Measurements from ENCODE around the gene PREP.

The PREP gene

GRCh38 chr6:105278813-105279212 lies 124.1 kb downstream of the PREP start:
- Mint-ChIP-seq H3K4me1 (ENCODE audit: low read depth in 2 of 2) (peaks cover under 1% of the 10 kb centered on the region in 2 donors), H3K36me3 (ENCODE audit: insufficient read depth) (peaks cover 33% of the 10 kb centered on the region), H3K27me3 (no peaks in the 10 kb centered on the region), H3K9me3 (no peaks in the 10 kb centered on the region), H3K4me3 (no peak overlapping the region), H3K27ac (no peak overlapping the region)
- DNase-seq (no peak), ATAC-seq (replicated peaks) (no peak)

- Mint-ChIP-seq H3K27me3 (no peaks in the 10 kb centered on the region), H3K4me3 (no peak overlapping the region), H3K27ac (no peak overlapping the region), H3K4me1 (ENCODE audit: low read depth in 2 of 2) (peaks cover 4 to 6% of the 10 kb centered on the region in 2 donors), H3K9me3 (no peaks in the 10 kb centered on the region), H3K36me3 (ENCODE audit: insufficient read depth) (peaks cover 29% of the 10 kb centered on the region)
- no peak for ATAC-seq (replicated peaks)
- no peak for DNase-seq
Measured at GRCh38 chr6:105278035-105278434, 124.8 kb downstream of the PREP start.

- Mint-ChIP-seq H3K36me3 (ENCODE audit: insufficient read depth) (peaks cover 29% of the 10 kb centered on the region), H3K9me3 (no peaks in the 10 kb centered on the region), H3K27me3 (no peaks in the 10 kb centered on the region), H3K27ac (no peak overlapping the region), H3K4me1 (ENCODE audit: low read depth in 2 of 2) (peaks cover 4 to 6% of the 10 kb centered on the region in 2 donors), H3K4me3 (no peak overlapping the region)
- DNase-seq, result no peak
- ATAC-seq (replicated peaks), result no peak
Measured at GRCh38 chr6:105276374-105276773, 126.5 kb downstream of the PREP start.

GRCh38 chr6:105275542-105275941 lies 127.3 kb downstream of the PREP start:
- Mint-ChIP-seq H3K4me1 (ENCODE audit: low read depth in 2 of 2) (peaks cover 4 to 6% of the 10 kb centered on the region in 2 donors), H3K4me3 (no peak overlapping the region)
- no peak for ATAC-seq (replicated peaks)

GRCh38 chr6:105274678-105275077 lies 128.2 kb downstream of the PREP start:
- ATAC-seq (replicated peaks), result no peak

More at GRCh38 chr6:105275542-105275941, 127.3 kb downstream of the PREP start:
- H3K27me3 Mint-ChIP-seq, result no peaks in the 10 kb centered on the region
- no peak for DNase-seq
- no peaks in the 10 kb centered on the region for H3K9me3 Mint-ChIP-seq
- no peak overlapping the region for H3K27ac Mint-ChIP-seq
- peaks cover 23% of the 10 kb centered on the region for H3K36me3 Mint-ChIP-seq (ENCODE audit: insufficient read depth)

GRCh38 chr6:105273589-105273988 lies 129.3 kb downstream of the PREP start:
- H3K4me1 Mint-ChIP-seq (ENCODE audit: low read depth in 2 of 2), result peaks cover 4 to 6% of the 10 kb centered on the region in 2 donors
- H3K27ac Mint-ChIP-seq, result no peak overlapping the region
- H3K9me3 Mint-ChIP-seq, result no peaks in the 10 kb centered on the region
- H3K4me3 Mint-ChIP-seq, result no peak overlapping the region
- ATAC-seq (replicated peaks) (no peak), DNase-seq (no peak)
- H3K36me3 Mint-ChIP-seq (ENCODE audit: insufficient read depth), result peaks cover 17% of the 10 kb centered on the region
- no peaks in the 10 kb centered on the region for H3K27me3 Mint-ChIP-seq

More at GRCh38 chr6:105274678-105275077, 128.2 kb downstream of the PREP start:
- Mint-ChIP-seq H3K9me3 (no peaks in the 10 kb centered on the region), H3K27ac (no peak overlapping the region), H3K4me1 (ENCODE audit: low read depth in 2 of 2) (peaks cover 4 to 6% of the 10 kb centered on the region in 2 donors), H3K27me3 (no peaks in the 10 kb centered on the region), H3K36me3 (ENCODE audit: insufficient read depth) (peaks cover 20% of the 10 kb centered on the region), H3K4me3 (no peak overlapping the region)
- DNase-seq, result no peak

GRCh38 chr6:105272786-105273185 lies 130.1 kb downstream of the PREP start:
- H3K36me3 Mint-ChIP-seq (ENCODE audit: insufficient read depth), result peaks cover 10% of the 10 kb centered on the region
- peaks cover 4 to 6% of the 10 kb centered on the region in 2 donors for H3K4me1 Mint-ChIP-seq (ENCODE audit: low read depth in 2 of 2)
- H3K9me3 Mint-ChIP-seq, result no peaks in the 10 kb centered on the region
- ATAC-seq (replicated peaks), result no peak
- H3K27ac Mint-ChIP-seq, result no peak overlapping the region
- no peaks in the 10 kb centered on the region for H3K27me3 Mint-ChIP-seq
- DNase-seq, result no peak
- H3K4me3 Mint-ChIP-seq, result no peak overlapping the region

GRCh38 chr6:105270511-105270910 lies 132.4 kb downstream of the PREP start:
- H3K9me3 Mint-ChIP-seq, result no peaks in the 10 kb centered on the region
- no peak overlapping the region for H3K27ac Mint-ChIP-seq
- ATAC-seq (replicated peaks), result no peak
- peaks cover 4 to 6% of the 10 kb centered on the region in 2 donors for H3K4me1 Mint-ChIP-seq (ENCODE audit: low read depth in 2 of 2)
- no peak for DNase-seq
- H3K4me3 Mint-ChIP-seq, result no peak overlapping the region
- no peaks in the 10 kb centered on the region for H3K36me3 Mint-ChIP-seq (ENCODE audit: insufficient read depth)
- no peaks in the 10 kb centered on the region for H3K27me3 Mint-ChIP-seq

GRCh38 chr6:105269390-105269789 lies 133.5 kb downstream of the PREP start:
- H3K4me1 Mint-ChIP-seq (ENCODE audit: low read depth in 2 of 2), result peaks cover 4 to 6% of the 10 kb centered on the region in 2 donors
- H3K4me3 Mint-ChIP-seq, result no peak overlapping the region
- no peak overlapping the region for H3K27ac Mint-ChIP-seq
- peaks cover 0 to under 1% of the 10 kb centered on the region in 2 donors for H3K27me3 Mint-ChIP-seq
- DNase-seq (no peak), ATAC-seq (replicated peaks) (no peak)
- H3K9me3 Mint-ChIP-seq, result no peaks in the 10 kb centered on the region
- H3K36me3 Mint-ChIP-seq (ENCODE audit: insufficient read depth), result no peaks in the 10 kb centered on the region

- Mint-ChIP-seq H3K4me3 (no peak overlapping the region), H3K4me1 (ENCODE audit: low read depth in 2 of 2) (no peaks in the 10 kb centered on the region), H3K9me3 (no peaks in the 10 kb centered on the region), H3K27ac (no peak overlapping the region), H3K36me3 (ENCODE audit: insufficient read depth) (no peaks in the 10 kb centered on the region), H3K27me3 (peaks cover 31 to 34% of the 10 kb centered on the region in 2 donors)
- DNase-seq (no peak), ATAC-seq (replicated peaks) (no peak)
Measured at GRCh38 chr6:105263685-105264610, 138.9 kb downstream of the PREP start.

GRCh38 chr6:105259913-105260889 lies 142.7 kb downstream of the PREP start:
- DNase-seq (no peak), ATAC-seq (replicated peaks) (no peak)
- Mint-ChIP-seq H3K9me3 (no peaks in the 10 kb centered on the region), H3K27ac (no peak overlapping the region), H3K4me3 (no peak overlapping the region), H3K27me3 (peaks cover 34 to 38% of the 10 kb centered on the region in 2 donors), H3K36me3 (ENCODE audit: insufficient read depth) (no peaks in the 10 kb centered on the region), H3K4me1 (ENCODE audit: low read depth in 2 of 2) (no peaks in the 10 kb centered on the region)

- Mint-ChIP-seq H3K27me3 (peaks cover 31% of the 10 kb centered on the region in 2 donors), H3K27ac (no peak overlapping the region), H3K36me3 (ENCODE audit: insufficient read depth) (no peaks in the 10 kb centered on the region), H3K4me3 (no peak overlapping the region), H3K4me1 (ENCODE audit: low read depth in 2 of 2) (no peaks in the 10 kb centered on the region), H3K9me3 (no peaks in the 10 kb centered on the region)
- DNase-seq (no peak), ATAC-seq (replicated peaks) (no peak)
Measured at GRCh38 chr6:105258816-105259215, 144.1 kb downstream of the PREP start.

- ATAC-seq (replicated peaks) (no peak), DNase-seq (no peak)
- Mint-ChIP-seq H3K27ac (no peak overlapping the region), H3K4me3 (no peak overlapping the region), H3K4me1 (ENCODE audit: low read depth in 2 of 2) (no peaks in the 10 kb centered on the region), H3K36me3 (ENCODE audit: insufficient read depth) (no peaks in the 10 kb centered on the region), H3K27me3 (peaks cover 23 to 30% of the 10 kb centered on the region in 2 donors), H3K9me3 (no peaks in the 10 kb centered on the region)
Measured at GRCh38 chr6:105257340-105257739, 145.5 kb downstream of the PREP start.

Data from effector memory CD8-positive, alpha-beta T cell (primary cell).